Naive thymus-derived CD4-positive, alpha-beta T cell (primary cell): ENCODE measurements around the gene ASIC2. TPM values are rescaled to one million over a fixed set of nuclear protein-coding genes. Genes with fewer than 3 reads are reported as not detected.

Experiments
- ATAC-seq: fragments of 150-1000 bp; cut with Tn5 transposase; 2 replicates; pipeline ENCODE4 v1.10.0; 2021; ENCODE audit warnings: mild to moderate bottlenecking, moderate library complexity
- CTCF ChIA-PET: fragments of 350-600 bp; sonication (Branson Sonifier 250); formaldehyde crosslinking; loops from one replicate; lab custom pipeline; 2021; ENCODE audit warnings: antibody characterized with exemption; lab: Charles Lee
- POLR2A ChIA-PET: fragments of 350-600 bp; sonication (Branson Sonifier 250); formaldehyde crosslinking; loops from one replicate; lab custom pipeline; 2021; ENCODE audit warnings: antibody characterized with exemption, inconsistent platforms; lab: Charles Lee
- DNase-seq, 9 donors: peaks; one replicate each; pipeline versions ENCODE4 v3.0.0 to v3.0.0-alpha.2; 2020 to 2022; ENCODE audit warnings: mixed read lengths in 1 of 9
- H3K27ac ChIP-seq: one replicate; pipeline ENCODE4 v1.7.0; 2013; ENCODE audit warnings: mild to moderate bottlenecking, low read depth, low read length, moderate library complexity
- H3K27me3 ChIP-seq, 2 donors: one replicate each; pipeline ENCODE4 v1.7.0; 2013; ENCODE audit warnings: low read length in 2 of 2, mild to moderate bottlenecking in 2 of 2, moderate library complexity in 2 of 2; ENCODE audit not compliant: control insufficient read depth in 2 of 2, insufficient read depth in 2 of 2
- H3K36me3 ChIP-seq, 3 experiments: 1 replicate in 2 of 3; 2 replicates in 1 of 3; pipeline ENCODE4 v1.7.0; 2013; ENCODE audit warnings: low read length in 3 of 3, mild to moderate bottlenecking in 3 of 3, moderate library complexity in 1 of 3; ENCODE audit not compliant: insufficient read depth in 3 of 3, control insufficient read depth in 2 of 3
- H3K4me1 ChIP-seq, 2 donors: one replicate each; pipeline ENCODE4 v1.7.0; 2013; ENCODE audit warnings: low read length in 2 of 2, mild to moderate bottlenecking in 2 of 2, moderate library complexity in 1 of 2; ENCODE audit not compliant: control insufficient read depth in 2 of 2, insufficient read depth in 2 of 2
- H3K4me3 ChIP-seq: 2 replicates; pipeline ENCODE4 v1.7.0; 2013; ENCODE audit warnings: mild to moderate bottlenecking, low read length
- H3K9me3 ChIP-seq, 3 experiments: 1 replicate in 2 of 3; 2 replicates in 1 of 3; pipeline ENCODE4 v1.7.0; 2013; ENCODE audit warnings: low read length in 3 of 3; ENCODE audit not compliant: control insufficient read depth in 2 of 3
- H3K27ac Mint-ChIP-seq, 9 donors: one replicate each; pipeline ENCODE4 v1.8.0; 2020 to 2022; ENCODE audit warnings: mixed read lengths in 9 of 9, mild to moderate bottlenecking in 8 of 9, moderate library complexity in 5 of 9, inconsistent platforms in 2 of 9
- H3K27me3 Mint-ChIP-seq, 5 donors: one replicate each; pipeline ENCODE4 v1.8.0; 2021 to 2022; ENCODE audit warnings: mixed read lengths in 5 of 5, mild to moderate bottlenecking in 1 of 5
- H3K36me3 Mint-ChIP-seq, 5 donors: one replicate each; pipeline ENCODE4 v1.8.0; 2020 to 2022; ENCODE audit warnings: mixed read lengths in 5 of 5, mild to moderate bottlenecking in 3 of 5, inconsistent platforms in 1 of 5
- H3K4me1 Mint-ChIP-seq, 7 donors: one replicate each; pipeline ENCODE4 v1.8.0; 2020 to 2022; ENCODE audit warnings: mixed read lengths in 7 of 7, mild to moderate bottlenecking in 3 of 7, inconsistent platforms in 1 of 7
- H3K4me3 Mint-ChIP-seq, 10 donors: one replicate each; pipeline ENCODE4 v1.8.0; 2020 to 2022; ENCODE audit warnings: mild to moderate bottlenecking in 10 of 10, mixed read lengths in 10 of 10, moderate library complexity in 6 of 10, inconsistent platforms in 2 of 10
- H3K9me3 Mint-ChIP-seq, 11 donors: one replicate each; pipeline ENCODE4 v1.8.0; 2020 to 2022; ENCODE audit warnings: mixed read lengths in 11 of 11, mild to moderate bottlenecking in 4 of 11, inconsistent platforms in 1 of 11, moderate library complexity in 1 of 11
- intact Hi-C, 2 donors: fragments of 100-400 bp; cut with micrococcal nuclease; formaldehyde crosslinking; loops; one replicate each; pipeline ENCODE4 v1.15.1; 2023
- polyA plus RNA-seq, 2 donors: library from polyadenylated mRNA; unstranded; fragments of 300-500 nt; fragmentation: Illumina TruSeq; gene quantifications; one replicate each; pipeline ENCODE4 v1.2.3, GENCODE V29; 2021
- total RNA-seq, 6 experiments: library from RNA in 5 of 6; stranded (reverse) in 5 of 6; gene quantifications; 1 replicate in 5 of 6; 2 replicates in 1 of 6; pipeline ENCODE4 v1.2.3 and lab custom pipeline; 2021 to 2026

Gene ASIC2
- total and polyA plus RNA-seq, 7 experiments from 2014 or later = not detected

- ATAC-seq (no peak), DNase-seq (no peak)
- Mint-ChIP-seq H3K27ac (no peak overlapping the region), H3K9me3 (peaks cover 0 to 3% (median 0%) of the 10 kb centered on the region in 11 donors), H3K4me1 (no peaks in the 10 kb centered on the region), H3K4me3 (no peak overlapping the region), H3K27me3 (peaks cover 3 to 42% (median 26%) of the 10 kb centered on the region in 5 donors), H3K36me3 (no peaks in the 10 kb centered on the region)
- Histone ChIP-seq H3K27ac (no peak overlapping the region), H3K9me3 (no peaks in the 10 kb centered on the region), H3K36me3 (no peaks in the 10 kb centered on the region), H3K4me3 (no peak overlapping the region), H3K27me3 (no peaks in the 10 kb centered on the region), H3K4me1 (no peaks in the 10 kb centered on the region)
- intact Hi-C loops = no loop called here
- ChIA-PET POLR2A (no interaction called here), CTCF (no interaction called here)
Measured at GRCh38 chr17:33214996-33215395, 78.1 kb downstream of the ASIC2 start.

- no peaks in the 10 kb centered on the region for H3K36me3 ChIP-seq
- ATAC-seq (no peak), DNase-seq (no peak)
- POLR2A ChIA-PET = no interaction called here
- no peak overlapping the region for H3K27ac ChIP-seq
- Mint-ChIP-seq H3K9me3 (no peaks in the 10 kb centered on the region), H3K27me3 (peaks cover 0 to 43% (median 16%) of the 10 kb centered on the region in 5 donors), H3K4me3 (no peak overlapping the region), H3K4me1 (no peaks in the 10 kb centered on the region), H3K36me3 (no peaks in the 10 kb centered on the region), H3K27ac (no peak overlapping the region)
- H3K9me3 ChIP-seq = no peaks in the 10 kb centered on the region
- CTCF ChIA-PET = no interaction called here
- no peak overlapping the region for H3K4me3 ChIP-seq
- no peaks in the 10 kb centered on the region for H3K27me3 ChIP-seq
- H3K4me1 ChIP-seq = no peaks in the 10 kb centered on the region
- intact Hi-C loops = no loop called here
Measured at GRCh38 chr17:33210285-33210684, 82.8 kb downstream of the ASIC2 start.

DNA sequence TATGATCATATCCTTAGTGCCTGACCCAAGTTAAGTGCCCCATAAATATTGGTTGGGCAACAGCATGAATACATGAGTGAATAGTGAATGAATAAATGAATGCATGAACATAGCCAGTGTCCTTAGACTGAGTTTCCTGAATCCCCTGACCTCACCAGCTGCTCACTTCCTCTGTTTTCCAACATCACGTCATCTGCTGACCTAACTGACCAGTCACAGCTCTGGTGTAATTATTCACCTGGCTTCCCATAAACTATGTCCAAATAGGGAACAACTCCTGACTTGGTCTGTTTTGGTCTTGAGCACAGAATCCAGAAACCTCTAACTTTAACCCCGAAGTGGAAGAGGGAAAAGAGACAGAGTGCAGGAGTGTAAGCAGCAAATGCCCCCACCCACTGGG is 83.4 kb downstream of the ASIC2 start:
- H3K4me1 Mint-ChIP-seq = no peaks in the 10 kb centered on the region

GRCh38 chr17:33207231-33207630 is 85.9 kb downstream of the ASIC2 start:
- Histone ChIP-seq H3K4me3 (no peak overlapping the region), H3K4me1 (no peaks in the 10 kb centered on the region), H3K9me3 (no peaks in the 10 kb centered on the region), H3K27ac (no peak overlapping the region), H3K27me3 (no peaks in the 10 kb centered on the region), H3K36me3 (no peaks in the 10 kb centered on the region)
- no peaks in the 10 kb centered on the region for H3K36me3 Mint-ChIP-seq
- H3K27me3 Mint-ChIP-seq = peaks cover 0 to 48% (median 22%) of the 10 kb centered on the region in 5 donors
- CTCF ChIA-PET = no interaction called here
- intact Hi-C loops = no loop called here
- H3K4me3 Mint-ChIP-seq = no peak overlapping the region
- H3K4me1 Mint-ChIP-seq = no peaks in the 10 kb centered on the region
- POLR2A ChIA-PET = no interaction called here
- ATAC-seq (no peak), DNase-seq (no peak)
- H3K9me3 Mint-ChIP-seq = no peaks in the 10 kb centered on the region
- H3K27ac Mint-ChIP-seq = no peak overlapping the region

More for the DNA sequence above, 83.4 kb downstream of the ASIC2 start:
- Histone ChIP-seq H3K27ac (no peak overlapping the region), H3K36me3 (no peaks in the 10 kb centered on the region), H3K9me3 (no peaks in the 10 kb centered on the region), H3K4me3 (no peak overlapping the region), H3K27me3 (no peaks in the 10 kb centered on the region), H3K4me1 (no peaks in the 10 kb centered on the region)
- H3K36me3 Mint-ChIP-seq = no peaks in the 10 kb centered on the region
- H3K9me3 Mint-ChIP-seq = no peaks in the 10 kb centered on the region
- DNase-seq = no peak
- ATAC-seq = no peak
- H3K27ac Mint-ChIP-seq = no peak overlapping the region
- POLR2A ChIA-PET = no interaction called here
- H3K4me3 Mint-ChIP-seq = no peak overlapping the region
- intact Hi-C loops = no loop called here
- H3K27me3 Mint-ChIP-seq = peaks cover 0 to 43% (median 17%) of the 10 kb centered on the region in 5 donors
- CTCF ChIA-PET = no interaction called here

GRCh38 chr17:33205552-33205951 is 87.5 kb downstream of the ASIC2 start:
- peaks cover 0 to 44% (median 13%) of the 10 kb centered on the region in 5 donors for H3K27me3 Mint-ChIP-seq
- intact Hi-C loops = no loop called here

DNA sequence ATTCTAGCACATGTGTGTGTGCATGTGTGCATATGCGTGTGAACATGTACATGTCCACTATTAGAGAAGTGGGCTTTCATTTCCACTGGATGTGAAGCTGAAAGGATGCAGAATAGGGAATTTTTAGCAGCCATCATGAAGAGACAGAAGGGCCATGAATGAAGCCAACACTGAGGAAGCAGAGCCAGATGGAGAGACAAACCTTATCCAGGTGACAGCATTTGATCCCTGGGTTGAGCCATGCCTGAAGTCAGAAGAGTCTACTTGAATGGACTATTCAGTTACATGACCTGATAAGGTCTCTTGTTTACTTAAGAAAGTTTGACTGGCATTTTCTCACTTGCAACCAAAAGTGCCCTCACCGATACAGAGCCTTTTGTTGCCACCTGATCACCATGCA is 88.4 kb downstream of the ASIC2 start:
- no peak overlapping the region for H3K4me3 ChIP-seq
- no peak overlapping the region for H3K27ac Mint-ChIP-seq
- H3K9me3 Mint-ChIP-seq = no peaks in the 10 kb centered on the region
- ChIA-PET CTCF (no interaction called here), POLR2A (no interaction called here)
- no peak for ATAC-seq
- no peaks in the 10 kb centered on the region for H3K9me3 ChIP-seq
- H3K4me1 ChIP-seq = no peaks in the 10 kb centered on the region
- peaks cover 0 to 43% (median 13%) of the 10 kb centered on the region in 5 donors for H3K27me3 Mint-ChIP-seq
- H3K4me1 Mint-ChIP-seq = no peaks in the 10 kb centered on the region
- no peak for DNase-seq
- no peaks in the 10 kb centered on the region for H3K36me3 ChIP-seq
- H3K4me3 Mint-ChIP-seq = no peak overlapping the region
- intact Hi-C loops = no loop called here
- no peak overlapping the region for H3K27ac ChIP-seq
- H3K36me3 Mint-ChIP-seq = no peaks in the 10 kb centered on the region
- no peaks in the 10 kb centered on the region for H3K27me3 ChIP-seq

More at GRCh38 chr17:33205552-33205951, 87.5 kb downstream of the ASIC2 start:
- Histone ChIP-seq H3K4me1 (no peaks in the 10 kb centered on the region), H3K27me3 (no peaks in the 10 kb centered on the region), H3K27ac (no peak overlapping the region), H3K4me3 (no peak overlapping the region), H3K36me3 (no peaks in the 10 kb centered on the region), H3K9me3 (no peaks in the 10 kb centered on the region)
- CTCF ChIA-PET = no interaction called here
- H3K9me3 Mint-ChIP-seq = no peaks in the 10 kb centered on the region
- DNase-seq (no peak), ATAC-seq (no peak)
- no peak overlapping the region for H3K4me3 Mint-ChIP-seq
- H3K36me3 Mint-ChIP-seq = no peaks in the 10 kb centered on the region
- H3K27ac Mint-ChIP-seq = no peak overlapping the region
- POLR2A ChIA-PET = no interaction called here
- H3K4me1 Mint-ChIP-seq = no peaks in the 10 kb centered on the region

DNA sequence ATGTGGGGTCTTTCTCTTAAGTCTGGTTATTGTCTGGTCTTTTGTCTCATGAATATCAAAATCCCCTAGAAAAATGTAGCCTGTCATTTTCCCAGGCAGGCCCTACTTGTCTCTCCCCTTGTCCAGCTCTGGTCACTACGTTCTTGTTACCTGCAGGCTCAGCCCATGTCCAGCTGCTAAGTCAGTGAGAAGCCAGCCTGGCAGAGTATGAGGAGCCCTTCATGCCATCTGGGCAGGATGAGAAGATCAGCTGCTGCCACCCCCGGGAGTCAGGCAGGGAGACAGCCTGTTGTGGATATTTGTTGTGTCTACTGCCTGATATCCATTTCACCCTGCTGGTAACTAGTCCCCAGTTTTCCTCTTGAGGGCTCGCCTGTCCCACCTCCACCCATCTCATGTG is 88.9 kb downstream of the ASIC2 start:
- Histone ChIP-seq H3K36me3 (no peaks in the 10 kb centered on the region), H3K9me3 (no peaks in the 10 kb centered on the region), H3K4me3 (no peak overlapping the region), H3K27ac (no peak overlapping the region), H3K4me1 (no peaks in the 10 kb centered on the region), H3K27me3 (no peaks in the 10 kb centered on the region)
- no peaks in the 10 kb centered on the region for H3K4me1 Mint-ChIP-seq
- no peak overlapping the region for H3K4me3 Mint-ChIP-seq
- intact Hi-C loops = no loop called here
- no peaks in the 10 kb centered on the region for H3K36me3 Mint-ChIP-seq
- no peak for ATAC-seq
- no peak for DNase-seq
- ChIA-PET CTCF (no interaction called here), POLR2A (no interaction called here)
- no peak overlapping the region for H3K27ac Mint-ChIP-seq
- H3K27me3 Mint-ChIP-seq = peaks cover 0 to 43% (median 12%) of the 10 kb centered on the region in 5 donors
- no peaks in the 10 kb centered on the region for H3K9me3 Mint-ChIP-seq
